Activated CD4-positive, CD25-positive, alpha-beta regulatory T cell (primary cell): ENCODE measurements around the gene PICK1.

Experiments used
- DNase-seq, 4 experiments: peaks; one replicate each; lab custom pipeline; 2025; lab: John Stamatoyannopoulos, UW

Gene PICK1

DNA sequence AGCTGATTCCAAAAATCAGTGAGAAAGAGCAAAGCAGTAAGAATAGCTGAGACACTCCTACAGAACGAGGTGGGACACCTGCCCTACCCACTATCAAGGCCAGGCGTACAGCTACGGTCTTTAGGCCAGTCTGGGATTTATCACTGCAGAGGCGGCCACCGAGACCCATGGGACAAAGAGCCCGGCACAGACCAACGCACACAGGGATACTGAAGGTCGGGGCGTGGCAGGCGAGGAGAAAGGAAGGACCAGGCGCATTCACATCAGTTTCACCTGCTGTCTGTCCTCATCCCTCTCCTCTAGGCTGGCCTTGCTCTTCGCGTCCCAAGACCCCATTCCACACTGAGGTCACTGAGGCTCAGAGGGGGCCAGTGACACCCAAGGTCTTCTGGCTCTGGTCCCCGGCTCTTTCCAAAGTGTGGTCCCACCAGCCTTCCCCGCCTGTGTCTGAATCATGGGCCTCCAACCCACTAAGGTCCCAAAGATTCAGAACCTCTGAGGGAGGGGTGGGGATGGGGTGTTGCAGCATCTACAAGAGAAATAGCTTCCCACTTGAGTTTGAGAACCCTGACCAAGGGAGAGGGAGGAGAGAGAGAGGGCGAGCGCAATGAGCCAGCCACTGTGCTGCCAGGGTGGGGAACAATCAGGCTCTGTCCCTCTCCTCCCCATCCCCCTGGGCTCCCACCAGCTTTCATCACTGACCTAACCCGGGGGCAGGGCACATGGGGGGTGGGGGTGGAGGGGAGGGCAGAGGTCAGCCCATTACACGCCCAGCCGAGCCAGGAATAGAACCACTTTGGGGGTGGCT, 7.2 kb upstream of the PICK1 start:
- no peak for DNase-seq

DNA sequence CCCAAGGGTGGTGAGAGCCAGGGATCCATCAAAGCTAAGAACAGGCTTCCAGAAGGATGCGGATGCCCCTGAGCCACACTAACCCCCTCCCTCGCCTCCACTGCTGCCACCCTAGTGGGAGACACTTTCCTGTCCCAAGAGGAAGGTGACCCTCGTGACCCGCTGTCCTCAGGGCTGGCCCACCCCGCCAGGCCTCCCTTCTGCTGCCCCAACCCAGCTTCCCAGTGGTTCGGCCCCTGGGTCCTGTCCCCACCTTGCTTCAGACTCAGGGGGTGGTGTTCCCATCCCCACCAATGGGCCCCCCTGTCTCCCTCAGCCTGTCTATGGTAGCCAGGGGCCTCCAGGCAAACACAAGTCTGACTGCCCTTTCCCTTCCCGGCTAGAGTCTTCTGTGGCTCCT, 6.5 kb upstream of the PICK1 start:
- DNase-seq = no peak

DNA sequence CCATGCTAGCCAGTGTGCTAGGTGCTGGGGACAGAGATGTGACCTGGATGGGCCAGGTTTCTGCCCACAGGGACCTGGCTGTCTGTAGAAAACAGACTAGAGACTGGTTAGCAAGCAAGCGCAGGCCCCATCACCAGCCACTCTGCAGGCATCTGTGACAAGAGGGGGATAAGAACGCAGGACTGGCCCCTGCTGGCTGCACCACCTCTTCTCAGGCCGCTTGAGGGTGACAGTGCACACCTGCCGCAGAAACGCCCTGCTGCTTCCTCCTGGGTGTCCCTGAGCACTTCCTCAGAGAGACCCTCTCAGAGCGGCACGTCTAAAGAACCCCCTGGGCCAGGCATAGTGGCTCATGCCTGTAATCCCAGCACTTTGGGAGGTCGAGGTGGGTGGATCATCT, 5.9 kb upstream of the PICK1 start:
- DNase-seq = no peak

DNA sequence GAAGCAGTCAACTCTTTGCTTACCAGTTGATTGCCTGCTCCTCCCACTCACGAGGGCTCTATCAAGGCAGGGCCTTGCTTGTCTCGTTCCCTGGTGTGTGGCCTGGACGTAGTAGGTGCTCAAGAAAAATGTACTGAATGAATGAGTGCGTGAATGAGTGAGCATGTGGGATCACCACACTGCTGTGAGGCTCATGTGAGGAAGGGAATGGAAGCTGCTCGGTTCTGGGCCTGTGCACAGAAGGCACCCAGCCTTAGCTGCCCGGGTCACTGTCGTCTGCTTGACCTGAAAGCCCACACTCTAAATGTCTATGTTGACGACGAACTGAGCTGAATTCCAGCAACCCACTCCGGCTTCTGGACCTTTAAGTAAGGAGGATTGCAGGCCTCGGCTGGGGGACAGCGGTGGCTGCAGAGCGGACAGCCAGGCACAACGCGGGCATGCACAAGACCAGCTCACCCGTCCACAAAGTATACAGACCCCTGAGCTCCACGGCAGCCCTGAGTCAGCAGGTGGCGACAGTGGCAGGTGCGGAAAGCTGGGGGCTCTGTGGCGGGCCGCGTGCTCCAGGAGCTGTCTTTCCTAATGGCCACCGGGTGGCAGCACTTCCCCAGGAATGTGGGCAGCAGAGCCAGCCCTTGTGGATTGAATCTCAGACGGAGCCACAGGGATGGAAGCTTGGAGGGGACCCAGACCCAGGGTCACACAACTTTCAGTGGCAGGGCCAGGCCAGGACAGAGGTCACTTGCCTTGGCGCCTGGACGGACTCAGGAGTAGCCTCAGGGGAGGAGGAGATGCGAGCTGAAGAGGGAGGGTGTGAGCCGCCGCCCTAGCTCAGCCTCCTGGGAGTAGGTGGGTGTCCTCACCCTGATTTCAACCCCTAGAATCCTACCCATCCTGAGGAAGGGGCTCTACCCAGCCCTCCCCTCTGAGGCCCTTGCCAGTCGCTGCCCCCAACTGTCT, 5.0 kb upstream of the PICK1 start:
- peak; percentile 56 to 60 (median 58) for DNase-seq

DNA sequence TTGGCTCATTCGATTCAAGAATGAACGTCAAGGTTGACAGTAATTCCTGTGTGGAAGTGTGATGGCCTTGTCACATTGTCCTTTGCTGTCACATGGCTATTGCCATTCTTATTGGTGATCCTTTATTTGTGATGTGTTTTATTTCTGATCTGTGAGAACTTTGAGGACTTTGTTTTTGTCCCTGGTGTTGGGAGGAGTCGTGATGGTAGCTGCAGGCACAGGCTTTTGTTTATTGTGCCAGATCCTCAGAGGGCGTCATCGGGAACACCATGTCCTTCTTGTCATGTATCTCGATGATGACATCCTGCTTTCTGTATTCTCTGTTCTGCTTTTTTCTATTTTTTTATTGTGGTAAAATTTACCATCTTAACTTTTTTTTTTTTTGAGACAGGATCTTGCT, 5.6 kb downstream of the PICK1 start:
- no peak for DNase-seq

DNA sequence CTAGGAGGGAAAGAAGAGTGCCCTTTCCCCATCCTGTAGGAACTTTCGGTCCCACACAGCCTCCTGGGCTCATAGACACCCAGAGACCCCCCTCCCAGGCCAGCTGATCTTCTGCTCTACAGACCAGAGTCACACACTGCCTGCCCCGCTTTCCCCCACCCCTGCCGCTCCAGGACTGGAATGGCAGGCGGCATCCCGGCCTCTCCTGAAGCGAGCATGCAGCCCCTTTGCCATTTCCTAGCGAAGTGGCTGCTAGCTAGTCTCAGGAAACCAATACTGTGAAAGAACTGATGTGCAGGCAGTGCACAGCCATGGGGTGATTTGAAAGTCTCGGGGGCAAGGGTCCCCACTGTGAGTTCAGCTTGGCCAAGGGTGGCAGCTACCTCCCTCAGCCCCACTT, 8.3 kb downstream of the PICK1 start:
- no peak for DNase-seq

DNA sequence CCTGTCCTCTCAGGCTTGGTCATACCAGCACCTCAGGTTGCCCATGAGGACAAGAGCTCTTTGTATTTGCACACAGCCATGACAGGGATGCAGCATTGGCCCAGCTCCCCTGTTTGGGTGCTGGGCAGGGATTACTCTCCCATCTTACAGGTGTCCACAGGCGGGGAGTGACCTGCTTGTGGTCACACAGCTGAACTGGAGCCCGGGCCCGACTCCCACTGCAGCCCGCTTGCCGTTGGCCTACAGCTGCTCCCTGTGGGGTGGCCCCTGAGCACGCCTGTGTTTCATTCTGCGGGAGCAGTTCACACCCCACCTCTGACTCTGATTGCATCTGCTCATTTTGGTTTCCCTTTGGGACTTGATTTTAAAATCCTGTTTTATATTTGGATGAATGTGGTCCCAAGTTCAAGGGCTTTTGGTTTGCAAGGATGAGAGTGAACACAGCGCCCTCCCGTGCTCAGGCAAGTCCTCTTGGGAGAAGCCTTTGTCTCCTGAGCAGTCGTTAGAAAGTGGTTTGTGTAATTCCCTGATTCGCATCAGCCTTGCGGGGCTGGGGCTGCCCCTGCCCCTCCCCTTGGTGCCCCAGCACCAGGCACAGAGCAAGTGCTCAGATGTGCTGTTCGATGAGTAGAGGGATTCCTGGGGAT, 9.3 kb downstream of the PICK1 start:
- DNase-seq = no peak

DNA sequence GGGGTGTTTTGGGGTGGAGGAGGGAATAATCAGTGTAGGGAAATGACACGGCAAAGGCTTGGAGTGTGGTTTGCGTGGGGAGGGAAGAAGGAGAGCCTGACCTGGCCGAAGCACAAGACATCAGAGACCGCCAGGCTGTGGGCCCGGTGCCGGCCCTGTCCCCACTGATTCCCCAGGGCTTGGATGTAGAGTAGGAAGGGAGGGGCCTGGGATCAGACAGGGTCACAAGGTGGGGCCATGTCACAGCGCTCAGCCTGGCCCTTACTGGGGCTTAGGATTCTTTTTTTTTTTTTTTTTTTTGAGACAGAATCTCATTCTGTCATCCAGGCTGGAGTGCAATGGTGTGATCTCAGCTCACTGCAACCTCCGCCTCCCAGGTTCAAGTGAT, 9.8 kb downstream of the PICK1 start:
- no peak for DNase-seq

DNA sequence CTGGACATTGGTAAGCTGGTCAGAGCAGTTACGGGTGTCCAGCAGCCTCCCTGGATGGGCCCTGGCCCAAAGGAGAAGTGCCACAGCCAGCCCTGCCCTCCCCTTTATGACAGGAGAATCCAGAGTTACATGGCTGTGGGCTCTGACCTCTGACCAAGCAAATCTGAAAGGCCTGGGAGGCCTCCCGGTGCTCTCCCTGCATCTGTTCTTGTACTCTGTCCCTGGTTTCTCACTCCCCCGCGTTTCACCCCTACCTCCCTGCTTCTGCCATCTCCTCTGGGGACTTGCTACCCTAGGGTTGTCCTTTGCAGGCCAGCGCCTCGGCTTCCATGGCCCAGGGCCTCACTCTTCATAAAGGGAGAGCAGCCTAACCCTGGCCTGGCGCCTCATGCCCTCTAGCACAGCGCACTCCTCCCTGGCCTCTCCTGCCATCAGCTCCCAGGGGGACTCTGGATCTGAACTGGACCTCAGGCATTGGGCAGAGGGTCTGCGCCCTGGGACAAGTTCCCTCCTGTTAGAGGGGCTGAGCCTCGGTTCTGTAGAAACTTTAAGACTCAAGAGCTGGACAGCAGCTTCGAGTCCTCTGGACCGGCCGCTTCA, 10.7 kb downstream of the PICK1 start:
- no peak for DNase-seq

DNA sequence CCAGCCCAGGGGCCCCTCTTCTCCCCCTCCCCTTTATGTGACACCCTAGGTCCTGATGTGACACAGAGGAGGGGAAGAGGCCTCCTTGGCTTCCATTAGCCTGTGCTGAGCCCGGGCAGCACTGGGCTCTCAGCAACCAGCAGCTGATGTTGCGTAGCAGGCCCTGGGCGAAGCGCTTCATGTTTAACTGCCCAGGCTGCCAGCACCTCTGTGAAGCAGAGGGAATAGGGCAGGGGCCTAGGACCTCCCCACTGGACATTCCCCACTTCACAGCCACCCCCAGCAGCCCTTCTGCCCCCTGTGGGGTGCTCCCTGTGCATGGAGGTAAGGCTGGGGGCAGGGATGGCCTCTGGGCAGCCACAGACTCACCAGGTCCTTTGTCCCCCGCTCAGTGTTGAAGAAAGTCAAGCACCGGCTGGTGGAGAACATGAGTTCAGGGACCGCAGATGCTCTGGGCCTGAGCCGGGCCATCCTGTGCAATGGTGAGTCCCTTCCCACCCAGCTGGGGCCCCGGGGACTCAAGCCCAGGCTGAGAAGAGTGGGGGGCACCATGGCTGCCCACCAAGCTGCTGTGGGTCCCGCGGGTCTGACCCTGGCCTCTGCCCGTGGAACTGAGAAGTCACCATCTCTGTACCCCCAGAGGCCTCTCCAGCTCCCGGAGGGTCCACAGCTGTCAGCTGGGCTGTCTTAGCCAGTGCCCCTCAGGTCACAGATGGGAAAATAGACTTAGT, 11.6 kb downstream of the PICK1 start:
- DNase-seq = no peak

DNA sequence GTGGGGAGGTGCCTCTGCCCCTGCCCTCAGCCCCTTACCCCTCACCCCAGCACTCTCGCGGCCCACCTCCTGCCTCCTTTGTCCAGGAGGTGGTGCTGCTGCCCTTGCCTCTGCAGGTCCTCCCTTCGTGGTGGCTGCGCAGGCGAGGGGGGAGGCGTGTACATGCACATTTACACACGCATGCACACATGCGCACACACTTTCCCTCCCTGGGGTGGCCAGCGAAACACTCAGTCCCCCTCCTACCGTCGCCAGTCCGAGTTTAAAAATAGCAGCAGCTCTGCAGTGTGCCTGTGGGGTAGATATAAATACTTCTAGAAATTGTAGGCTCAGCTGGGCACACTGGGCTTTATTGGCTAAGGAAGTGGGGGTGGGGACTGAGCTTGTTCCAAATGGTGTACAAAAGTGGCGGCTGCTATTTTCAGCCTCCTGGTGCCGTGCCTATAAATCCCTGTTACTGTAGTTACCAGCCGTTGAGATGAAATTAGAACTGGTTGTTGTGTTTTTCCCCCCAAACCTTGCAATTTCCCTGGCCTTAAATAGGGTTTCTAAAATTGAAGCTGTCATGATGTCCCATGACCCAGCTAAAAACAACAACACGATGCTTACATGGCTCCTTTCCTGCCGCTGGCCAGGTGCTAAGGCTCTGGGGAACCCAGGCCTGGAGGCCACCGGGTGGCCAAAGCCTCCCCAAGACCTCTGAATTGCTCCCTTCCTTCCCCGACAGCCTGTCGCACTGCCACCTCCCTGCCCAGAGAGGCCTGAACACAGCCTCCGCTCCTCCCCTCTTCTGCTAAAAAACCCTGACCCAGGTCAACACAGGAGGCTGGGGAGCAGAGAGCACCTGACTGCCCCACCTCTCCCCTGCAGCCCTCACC, 12.4 kb downstream of the PICK1 start:
- no peak for DNase-seq

DNA sequence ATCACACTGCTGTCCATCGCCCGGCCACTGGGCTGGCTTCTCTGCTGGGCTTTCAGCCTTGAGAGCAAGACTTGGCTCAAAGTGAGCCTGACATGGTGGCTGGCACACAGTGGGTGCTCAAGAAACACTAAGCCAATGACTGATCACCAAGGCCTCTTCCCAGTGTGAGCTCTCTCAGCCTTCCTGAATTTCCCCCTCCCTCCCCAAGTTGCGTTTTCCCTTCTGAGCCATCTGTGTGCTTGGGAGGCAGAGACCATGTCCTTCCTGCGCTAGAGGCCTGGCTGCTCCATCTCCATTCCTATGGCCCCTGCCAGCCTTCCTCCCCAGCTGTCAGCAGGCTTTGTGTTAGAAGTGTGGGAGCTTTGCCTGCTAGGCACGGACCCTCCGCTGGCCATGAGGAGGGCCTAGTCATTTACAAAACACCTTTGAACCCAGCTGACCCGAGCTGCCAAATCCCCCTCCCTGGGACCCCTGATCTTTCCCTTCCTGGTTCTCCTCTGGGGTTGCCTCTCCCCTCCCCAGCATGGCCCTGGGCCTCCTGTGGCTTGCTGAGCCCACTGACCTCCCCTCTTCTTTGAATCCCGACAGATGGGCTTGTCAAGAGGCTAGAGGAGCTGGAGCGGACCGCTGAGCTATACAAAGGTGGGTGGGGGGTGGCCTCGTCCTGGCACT, 13.2 kb downstream of the PICK1 start:
- DNase-seq = no peak

DNA sequence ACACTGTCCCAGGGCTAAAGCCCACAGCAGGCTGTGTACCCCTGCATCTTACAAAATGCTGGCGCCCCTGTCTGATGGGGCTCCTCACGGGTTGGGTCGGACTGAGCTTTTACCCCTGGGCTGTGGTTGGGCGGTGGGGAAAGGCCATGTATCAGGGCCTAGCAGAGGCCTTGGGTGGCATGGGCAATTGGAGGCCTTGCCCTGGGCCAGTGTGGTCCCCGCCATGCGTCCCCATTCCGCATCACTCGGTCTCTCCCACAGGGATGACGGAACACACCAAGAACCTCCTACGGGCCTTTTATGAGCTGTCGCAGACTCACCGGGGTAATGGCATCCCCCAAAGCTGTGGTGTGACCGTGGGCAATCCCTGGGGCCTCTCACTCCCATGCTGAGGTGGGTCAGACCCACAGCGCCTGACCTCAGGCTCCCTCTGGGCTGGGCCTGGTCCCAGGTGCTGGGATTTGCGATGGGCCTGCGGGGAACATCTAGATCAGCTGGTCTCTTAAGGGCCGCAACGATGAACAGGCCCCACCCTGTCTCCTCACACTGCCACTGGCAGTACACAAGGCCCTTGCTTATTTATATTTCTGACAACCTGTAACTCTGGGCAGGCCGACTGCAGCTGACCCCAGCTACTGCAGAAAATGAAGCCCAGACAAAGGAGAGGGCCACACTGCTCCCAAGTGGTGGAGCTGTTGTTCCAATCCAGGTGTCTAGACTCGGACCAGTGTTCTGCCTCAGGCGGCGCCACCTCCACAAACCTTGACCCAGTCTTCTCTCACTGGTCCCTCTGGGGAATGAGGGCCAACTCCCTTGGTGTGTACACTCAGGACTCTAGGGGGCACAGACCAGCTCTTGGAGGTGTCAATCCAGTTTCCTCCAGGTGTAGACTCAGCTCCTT, 14.5 kb downstream of the PICK1 start:
- no peak for DNase-seq

DNA sequence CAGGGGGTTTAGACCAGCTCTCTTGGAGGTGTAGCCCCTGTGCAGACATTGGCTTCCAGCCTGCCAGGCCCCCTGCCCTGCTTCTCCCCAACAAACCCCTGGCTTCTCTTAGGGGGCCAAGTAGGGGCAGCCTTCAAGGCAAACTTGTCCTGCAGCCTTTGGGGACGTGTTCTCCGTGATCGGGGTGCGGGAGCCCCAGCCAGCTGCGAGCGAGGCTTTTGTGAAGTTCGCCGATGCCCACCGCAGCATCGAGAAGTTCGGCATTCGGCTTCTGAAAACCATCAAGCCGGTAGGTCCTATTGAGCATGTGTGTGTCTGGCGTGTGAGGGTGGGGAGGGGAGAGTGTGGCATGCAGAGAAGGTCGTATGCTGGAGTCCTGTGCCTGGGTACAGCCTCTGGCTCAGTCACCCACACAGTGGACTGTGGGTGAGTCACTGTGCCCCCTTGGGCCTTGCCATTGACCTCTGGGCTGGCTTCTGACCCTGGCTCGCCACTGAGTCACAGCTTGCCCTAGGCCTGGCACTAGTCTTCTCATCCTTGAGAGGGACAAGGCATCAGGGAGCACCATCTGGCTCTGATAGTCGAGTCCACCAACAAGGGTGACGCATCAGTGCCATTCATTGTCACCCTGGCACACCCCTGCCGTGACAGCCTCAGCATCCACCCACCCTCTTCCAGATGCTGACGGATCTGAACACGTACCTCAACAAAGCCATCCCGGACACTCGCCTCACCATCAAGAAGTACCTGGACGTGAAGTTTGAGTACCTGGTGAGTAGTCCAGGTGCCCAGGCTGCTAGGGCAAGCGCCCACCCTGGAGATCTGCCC, 15.3 kb downstream of the PICK1 start:
- no peak for DNase-seq

DNA sequence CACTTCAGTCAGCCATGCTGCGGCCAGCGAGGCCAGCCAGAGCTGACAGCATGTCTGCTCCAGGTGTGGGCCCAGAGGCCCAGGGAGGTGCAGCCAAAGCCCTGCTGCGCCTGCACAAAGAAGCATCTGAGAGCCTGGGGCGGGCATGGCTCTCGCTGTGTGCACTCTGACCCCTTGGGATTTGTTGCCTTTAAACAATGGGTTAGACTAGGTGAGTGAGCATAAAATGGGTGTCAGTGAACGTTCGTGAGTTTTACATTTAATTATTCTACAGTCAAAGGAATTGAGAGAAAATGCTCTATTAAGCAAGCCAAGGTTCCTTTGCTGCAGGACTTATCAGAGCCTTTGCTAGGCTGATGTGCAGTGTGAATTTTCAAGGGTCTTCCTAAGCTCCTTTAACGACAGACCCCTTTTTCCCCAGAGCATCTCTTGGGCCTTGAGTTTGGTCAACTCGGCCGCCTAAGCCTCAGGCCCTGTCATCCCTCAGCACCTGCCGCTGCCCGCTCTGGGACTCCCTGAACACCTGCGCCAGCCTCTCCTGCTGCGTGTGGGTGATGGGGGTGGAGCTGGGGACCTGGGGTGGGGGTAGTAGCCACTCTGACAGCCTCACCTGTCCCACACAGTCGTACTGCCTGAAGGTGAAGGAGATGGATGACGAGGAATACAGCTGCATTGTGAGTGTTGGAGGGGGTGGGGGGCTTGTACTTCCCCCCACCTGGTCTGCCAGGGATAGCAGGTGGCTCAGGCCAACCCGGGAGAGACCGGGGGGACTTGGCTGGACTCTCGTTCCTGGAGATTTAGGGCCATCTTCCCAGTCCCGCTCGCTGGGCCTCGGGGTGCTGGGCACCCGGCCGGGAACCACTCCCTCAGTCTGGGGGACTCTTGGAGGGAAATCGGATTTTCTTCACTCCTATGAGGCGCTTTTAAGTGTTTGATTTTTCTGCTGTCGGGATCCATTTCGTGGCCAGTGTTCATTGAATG, 16.2 kb downstream of the PICK1 start:
- DNase-seq = no peak

DNA sequence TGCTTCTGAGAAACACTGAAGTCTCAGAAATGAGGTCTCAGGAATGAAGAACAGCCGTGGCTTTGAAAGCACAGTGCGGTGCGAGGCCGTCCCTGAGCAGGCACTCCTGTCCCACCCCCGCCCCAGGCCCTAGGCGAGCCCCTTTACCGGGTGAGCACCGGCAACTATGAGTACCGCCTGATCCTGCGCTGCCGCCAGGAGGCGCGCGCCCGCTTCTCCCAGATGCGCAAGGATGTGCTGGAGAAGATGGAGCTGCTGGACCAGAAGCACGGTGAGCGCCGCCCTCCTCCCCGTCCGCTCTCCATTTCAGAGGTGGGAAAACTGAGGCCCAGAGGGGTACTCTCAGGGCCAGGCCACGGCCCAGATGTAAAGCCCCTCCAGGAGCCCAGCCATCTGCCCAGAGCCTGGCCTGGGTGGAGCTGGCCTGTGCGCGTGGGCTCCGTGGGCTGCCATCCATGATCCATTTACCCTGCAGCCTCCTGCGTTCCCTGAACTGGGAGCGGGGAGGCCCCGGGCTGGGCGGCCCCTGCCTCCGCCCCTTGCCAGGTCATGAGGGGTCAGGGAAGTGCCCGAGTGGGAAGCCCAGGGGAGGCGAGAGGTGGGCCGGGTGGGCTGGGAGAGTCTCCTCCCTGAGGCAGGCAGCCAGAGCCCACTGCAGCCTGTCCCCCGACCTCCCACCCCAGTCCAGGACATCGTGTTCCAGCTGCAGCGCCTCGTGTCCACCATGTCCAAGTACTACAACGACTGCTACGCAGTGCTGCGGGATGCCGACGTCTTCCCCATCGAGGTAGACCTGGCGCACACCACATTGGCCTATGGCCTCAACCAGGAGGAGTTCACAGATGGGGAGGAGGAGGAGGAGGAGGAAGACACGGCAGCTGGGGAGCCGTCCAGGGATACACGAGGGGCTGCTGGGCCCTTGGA, 17.2 kb downstream of the PICK1 start:
- no peak for DNase-seq
